ENCODE measurements around the gene AHDC1. TPM values are rescaled to one million over a fixed set of nuclear protein-coding genes. Genes with fewer than 3 reads are reported as not detected.

The AHDC1 gene
- total and polyA plus RNA-seq, 2 donors (not counting 3 experiments of a cell fraction or from before 2014, with no cell fraction given) = 7.0 to 32.1 TPM

GRCh38 chr1:27609618-27610240 lies 5.8 kb upstream of the AHDC1 start:
- TF ChIP-seq GATA2 (IDR thresholded peaks at IDR 0.05; ENCODE audit: insufficient read depth, insufficient read length, low read depth, low read length) = no peak
- peaks cover 16% of the 10 kb centered on the region for H3K4me1 ChIP-seq (ENCODE audit: control insufficient read depth, extremely low read depth, insufficient read depth, low read length)
- H3K9me1 ChIP-seq (replicated peaks; ENCODE audit: control insufficient read depth, extremely low read depth, insufficient read depth, low read length) = no peaks in the 10 kb centered on the region
- no TSS peak for BruUV-seq (replicated peaks)
- no peaks in the 10 kb centered on the region for H4K20me1 ChIP-seq (replicated peaks; ENCODE audit: control insufficient read depth, extremely low read depth, insufficient read depth, low read length)
- ChIA-PET CTCF (interaction anchor here (0.8 to 15.8 kb wide), 5 partner anchors 19 to 310 kb away, joined by 3 to 455 read pairs (median 4); no protein-coding TSS in a partner anchor), POLR2A (no interaction called here)
- no peaks in the 10 kb centered on the region for H3K36me3 ChIP-seq (ENCODE audit: control insufficient read depth in 2 of 2, extremely low read depth in 1 of 2, insufficient read depth in 2 of 2, low read length in 2 of 2)
- FAIRE-seq (no peak), DNase-seq (ENCODE audit: low read depth, low spot score) (no peak)
- no peaks in the 10 kb centered on the region for H3K79me2 ChIP-seq (ENCODE audit: control insufficient read depth, insufficient read depth, low read length)
- peaks cover 5 to 10% of the 10 kb centered on the region in 2 experiments for H3K27me3 ChIP-seq (ENCODE audit: control insufficient read depth in 2 of 2, insufficient read depth in 2 of 2, low read length in 2 of 2)
- no peak overlapping the region for H3K9ac ChIP-seq (replicated peaks; ENCODE audit: extremely low read depth, insufficient read depth, low read length)
- H2AFZ ChIP-seq (ENCODE audit: low read depth, low read length) = no peak overlapping the region
- intact Hi-C loops (cut with micrococcal nuclease) = no loop called here
- dilution Hi-C loops (cut with MboI; ENCODE audit: extremely low pct_ligation_motif_present, low sequenced_read_pairs) = no loop called here
- no peak overlapping the region for H3K4me3 ChIP-seq (replicated peaks in 1 of 3; ENCODE audit: insufficient read depth in 1 of 3, low read depth in 1 of 3, low read length in 3 of 3)
- no peak overlapping the region for H3K27ac ChIP-seq (ENCODE audit: insufficient read depth, low read depth, low read length)
- no peaks in the 10 kb centered on the region for H3K9me3 ChIP-seq (replicated peaks; ENCODE audit: control insufficient read depth, insufficient read depth, low read length)
- no peak overlapping the region for H3K4me2 ChIP-seq (ENCODE audit: insufficient read depth, low read length)

GRCh38 chr1:27609210-27609555 lies 5.2 kb upstream of the AHDC1 start:
- no TSS peak for BruUV-seq (replicated peaks)
- H3K36me3 ChIP-seq (ENCODE audit: control insufficient read depth in 2 of 2, extremely low read depth in 1 of 2, insufficient read depth in 2 of 2, low read length in 2 of 2) = no peaks in the 10 kb centered on the region
- CTCF ChIA-PET = interaction anchor here (0.8 to 15.8 kb wide), 5 partner anchors 19 to 310 kb away, joined by 3 to 455 read pairs (median 4); no protein-coding TSS in a partner anchor
- H3K79me2 ChIP-seq (ENCODE audit: control insufficient read depth, insufficient read depth, low read length) = no peaks in the 10 kb centered on the region
- DNase-seq (ENCODE audit: low read depth, low spot score) (no peak), FAIRE-seq (no peak)
- H3K4me1 ChIP-seq (ENCODE audit: control insufficient read depth, extremely low read depth, insufficient read depth, low read length) = peaks cover 10% of the 10 kb centered on the region
- POLR2A ChIA-PET = no interaction called here
- H3K27ac ChIP-seq (ENCODE audit: insufficient read depth, low read depth, low read length) = no peak overlapping the region
- no peaks in the 10 kb centered on the region for H3K9me3 ChIP-seq (replicated peaks; ENCODE audit: control insufficient read depth, insufficient read depth, low read length)
- H3K9me1 ChIP-seq (replicated peaks; ENCODE audit: control insufficient read depth, extremely low read depth, insufficient read depth, low read length) = no peaks in the 10 kb centered on the region
- dilution Hi-C loops (cut with MboI; ENCODE audit: extremely low pct_ligation_motif_present, low sequenced_read_pairs) (no loop called here), intact Hi-C loops (cut with micrococcal nuclease) (no loop called here)
- no peaks in the 10 kb centered on the region for H4K20me1 ChIP-seq (replicated peaks; ENCODE audit: control insufficient read depth, extremely low read depth, insufficient read depth, low read length)
- peaks cover 5 to 10% of the 10 kb centered on the region in 2 experiments for H3K27me3 ChIP-seq (ENCODE audit: control insufficient read depth in 2 of 2, insufficient read depth in 2 of 2, low read length in 2 of 2)
- H3K9ac ChIP-seq (replicated peaks; ENCODE audit: extremely low read depth, insufficient read depth, low read length) = no peak overlapping the region
- no peak overlapping the region for H2AFZ ChIP-seq (ENCODE audit: low read depth, low read length)
- no peak for TF ChIP-seq FOS (IDR thresholded peaks at IDR 0.05; ENCODE audit: borderline replicate concordance, insufficient read depth, low read length)
- TF ChIP-seq EZH2 (IDR thresholded peaks at IDR 0.05; ENCODE audit: borderline replicate concordance, low read depth, low read length, severe bottlenecking) = no peak
- TF ChIP-seq JUN (IDR thresholded peaks at IDR 0.05; ENCODE audit: borderline replicate concordance, insufficient read depth, insufficient read length, low read depth) = no peak
- TF ChIP-seq MYC (IDR thresholded peaks at IDR 0.05; ENCODE audit: low read depth, low read length) = no peak
- no peak for TF ChIP-seq POLR2A (IDR thresholded peaks at IDR 0.05; ENCODE audit: low read depth, low read length)
- no peak for TF ChIP-seq GATA2 (IDR thresholded peaks at IDR 0.05; ENCODE audit: insufficient read depth, insufficient read length, low read depth, low read length)
- TF ChIP-seq POLR2AphosphoS5 (IDR thresholded peaks at IDR 0.05; ENCODE audit: insufficient read depth, low read depth, low read length) = no peak
- TF ChIP-seq CTCF (IDR thresholded peaks at IDR 0.05; ENCODE audit: extremely low read depth in 1 of 2, insufficient read depth in 1 of 2, low read depth in 1 of 2, low read length in 2 of 2) = no peak
- TF ChIP-seq MAX (IDR thresholded peaks at IDR 0.05; ENCODE audit: insufficient read depth, insufficient read length) = no peak
- no peak overlapping the region for H3K4me3 ChIP-seq (replicated peaks in 1 of 3; ENCODE audit: insufficient read depth in 1 of 3, low read depth in 1 of 3, low read length in 3 of 3)
- H3K4me2 ChIP-seq (ENCODE audit: insufficient read depth, low read length) = no peak overlapping the region
